Spleen (tissue), 11 donors: ENCODE measurements around the gene MED12L. TPM values are rescaled to one million over a fixed set of nuclear protein-coding genes. Genes with fewer than 3 reads are reported as not detected.

ENCODE experiments used
- DNase-seq: peaks from one replicate; pipeline ENCODE4 v3.0.0-alpha.2; 2020
- H3K27ac ChIP-seq, 8 donors: fragments of 200-600 bp; sonication (generic) in 7 of 8; 1 replicate in 4 of 8; 2 replicates in 4 of 8; pipeline versions ENCODE4 v1.5.0 to v1.8.0; 2016 to 2021; ENCODE audit warnings: inconsistent platforms in 4 of 8, mild to moderate bottlenecking in 4 of 8, moderate library complexity in 1 of 8
- H3K27me3 ChIP-seq, 7 donors: fragments of 200-600 bp; sonication (generic) in 6 of 7; replicated peaks in 1 of 7; 1 replicate in 4 of 7; 2 replicates in 3 of 7; pipeline versions ENCODE4 v1.5.0 to v1.8.0; 2016 to 2021; ENCODE audit warnings: inconsistent platforms in 3 of 7, mild to moderate bottlenecking in 1 of 7
- H3K36me3 ChIP-seq, 6 donors: fragments of 200-600 bp; sonication (generic) in 5 of 6; 1 replicate in 4 of 6; 2 replicates in 2 of 6; pipeline versions ENCODE4 v1.5.0 to v1.8.0; 2016 to 2021; ENCODE audit warnings: inconsistent platforms in 2 of 6
- H3K4me1 ChIP-seq, 6 donors: fragments of 200-600 bp; sonication (generic) in 5 of 6; 1 replicate in 3 of 6; 2 replicates in 3 of 6; pipeline versions ENCODE4 v1.5.0 to v1.8.0; 2016 to 2021; ENCODE audit warnings: inconsistent platforms in 3 of 6
- H3K4me3 ChIP-seq, 8 donors: fragments of 200-600 bp; sonication (generic) in 7 of 8; 1 replicate in 4 of 8; 2 replicates in 4 of 8; pipeline versions ENCODE4 v1.5.0 to v1.8.0; 2016 to 2021; ENCODE audit warnings: inconsistent platforms in 4 of 8, mild to moderate bottlenecking in 4 of 8, moderate library complexity in 2 of 8
- H3K9me3 ChIP-seq, 8 donors: fragments of 200-600 bp; sonication (generic) in 7 of 8; 1 replicate in 4 of 8; 2 replicates in 4 of 8; pipeline versions ENCODE4 v1.5.0 to v1.8.0; 2016 to 2021; ENCODE audit warnings: inconsistent platforms in 4 of 8
- POLR2A ChIP-seq, 3 donors: fragments of 450-650 bp; IDR thresholded peaks; one replicate each; pipeline ENCODE4 v1.5.1; 2017; ENCODE audit warnings: antibody characterized with exemption in 3 of 3, mild to moderate bottlenecking in 1 of 3
- POLR2AphosphoS5 ChIP-seq, 3 donors: sonication (generic); formaldehyde crosslinking; IDR thresholded peaks; one replicate each; pipeline ENCODE4 v1.5.1; 2017; ENCODE audit warnings: antibody characterized with exemption in 3 of 3
- WGBS, 5 donors: extraction: QIAGEN DNeasy Blood & Tissue Kit in 3 of 5; methylation state at CpG; one replicate each; pipeline versions ENCODE4 v1.1.5 to v1.1.7; 2013 to 2018; 5-methylcytosine and 5-hydroxymethylcytosine counted together
- intact Hi-C: fragments of 100-400 bp; cut with DNase I; formaldehyde crosslinking; loops from one replicate; pipeline ENCODE4 v1.15.0; 2023; ENCODE audit warnings: low total_unique reads
- polyA plus RNA-seq, 3 donors: library from polyadenylated mRNA; stranded (reverse); fragments of 200-250 nt; gene quantifications; one replicate each; pipeline ENCODE4 v1.2.1, GENCODE V29; 2013
- total RNA-seq, 7 donors: library from RNA; depleted of rRNA in 3 of 7; stranded (reverse); fragments of >200 nt in 3 of 7; fragmentation: NEBNext Ultra II Directional in 4 of 7; extraction: Animal tissue kit (Norgen Biotek cat#: 25700) in 4 of 7; gene quantifications; one replicate each; pipeline versions ENCODE4 v1.1.0 to v1.2.1, GENCODE V29; 2016 to 2021
- TF ChIP-seq, protein P1 (sequence below), 11 experiments: fragments of 200-600 bp in 7 of 11; fragments of 450-650 bp in 4 of 11; sonication (generic) in 4 of 11; IDR thresholded peaks in 8 of 11; conservative IDR thresholded peaks in 3 of 11; 1 replicate in 7 of 11; 2 replicates in 4 of 11; pipeline versions ENCODE4 v1.4.0 to v1.8.0; 2016 to 2021; ENCODE audit warnings: antibody characterized with exemption in 11 of 11, inconsistent platforms in 4 of 11, mild to moderate bottlenecking in 1 of 11
- donor health status: healthy with polysubstance abuse.
- donor health status: DM: no; HTN: no; CAD: no; lungs with moderate emphysema.
- donor health status: DM: no; HTN: no; CAD: no.
- donor health status: Bipolar disorder and iron deficiency.
- donor health status: healthy.
- donor health status: DM: no; HTN: no; CAD: no.
- donor health status: DM: yes; HTN: yes; CAD: no.

MED12L gene
- total and polyA plus RNA-seq, 10 donors: 0.02 to 4.5 (median 1.5) TPM

DNA sequence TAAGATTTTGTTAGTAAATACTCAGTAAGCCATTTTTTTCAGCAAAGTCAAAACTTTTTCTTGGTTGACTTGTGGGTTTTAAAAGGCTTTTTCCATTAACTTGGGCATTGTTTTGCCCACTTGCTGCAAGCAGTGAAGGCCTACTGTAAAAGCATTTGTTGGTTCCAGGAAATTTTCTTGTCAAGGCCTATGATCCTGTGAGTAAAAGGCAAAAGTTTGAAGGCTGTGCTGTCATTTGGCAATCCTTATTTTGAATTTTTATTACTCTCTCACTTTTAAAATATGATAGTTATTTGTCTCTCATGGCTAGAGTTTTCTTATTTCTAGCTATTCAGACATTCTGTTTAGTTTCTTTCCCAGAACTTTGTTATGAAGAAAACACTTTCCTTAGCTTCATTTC is 286.1 kb downstream of the MED12L start:
- no peaks in the 10 kb centered on the region for H3K36me3 ChIP-seq
- H3K4me3 ChIP-seq: no peak overlapping the region
- no peaks in the 10 kb centered on the region for H3K4me1 ChIP-seq
- no peaks in the 10 kb centered on the region for H3K9me3 ChIP-seq
- TF ChIP-seq POLR2AphosphoS5 (IDR thresholded peaks at IDR 0.05): no peak
- TF ChIP-seq, protein P1, sequence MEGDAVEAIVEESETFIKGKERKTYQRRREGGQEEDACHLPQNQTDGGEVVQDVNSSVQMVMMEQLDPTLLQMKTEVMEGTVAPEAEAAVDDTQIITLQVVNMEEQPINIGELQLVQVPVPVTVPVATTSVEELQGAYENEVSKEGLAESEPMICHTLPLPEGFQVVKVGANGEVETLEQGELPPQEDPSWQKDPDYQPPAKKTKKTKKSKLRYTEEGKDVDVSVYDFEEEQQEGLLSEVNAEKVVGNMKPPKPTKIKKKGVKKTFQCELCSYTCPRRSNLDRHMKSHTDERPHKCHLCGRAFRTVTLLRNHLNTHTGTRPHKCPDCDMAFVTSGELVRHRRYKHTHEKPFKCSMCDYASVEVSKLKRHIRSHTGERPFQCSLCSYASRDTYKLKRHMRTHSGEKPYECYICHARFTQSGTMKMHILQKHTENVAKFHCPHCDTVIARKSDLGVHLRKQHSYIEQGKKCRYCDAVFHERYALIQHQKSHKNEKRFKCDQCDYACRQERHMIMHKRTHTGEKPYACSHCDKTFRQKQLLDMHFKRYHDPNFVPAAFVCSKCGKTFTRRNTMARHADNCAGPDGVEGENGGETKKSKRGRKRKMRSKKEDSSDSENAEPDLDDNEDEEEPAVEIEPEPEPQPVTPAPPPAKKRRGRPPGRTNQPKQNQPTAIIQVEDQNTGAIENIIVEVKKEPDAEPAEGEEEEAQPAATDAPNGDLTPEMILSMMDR (IDR thresholded peaks at IDR 0.05 in 8 of 11, conservative IDR thresholded peaks at IDR 0.05 in 3 of 11): no peak
- TF ChIP-seq POLR2A (IDR thresholded peaks at IDR 0.05): no peak
- intact Hi-C loops: no loop called here
- DNase-seq: no peak
- no peaks in the 10 kb centered on the region for H3K27me3 ChIP-seq
- H3K27ac ChIP-seq: no peak overlapping the region

DNA sequence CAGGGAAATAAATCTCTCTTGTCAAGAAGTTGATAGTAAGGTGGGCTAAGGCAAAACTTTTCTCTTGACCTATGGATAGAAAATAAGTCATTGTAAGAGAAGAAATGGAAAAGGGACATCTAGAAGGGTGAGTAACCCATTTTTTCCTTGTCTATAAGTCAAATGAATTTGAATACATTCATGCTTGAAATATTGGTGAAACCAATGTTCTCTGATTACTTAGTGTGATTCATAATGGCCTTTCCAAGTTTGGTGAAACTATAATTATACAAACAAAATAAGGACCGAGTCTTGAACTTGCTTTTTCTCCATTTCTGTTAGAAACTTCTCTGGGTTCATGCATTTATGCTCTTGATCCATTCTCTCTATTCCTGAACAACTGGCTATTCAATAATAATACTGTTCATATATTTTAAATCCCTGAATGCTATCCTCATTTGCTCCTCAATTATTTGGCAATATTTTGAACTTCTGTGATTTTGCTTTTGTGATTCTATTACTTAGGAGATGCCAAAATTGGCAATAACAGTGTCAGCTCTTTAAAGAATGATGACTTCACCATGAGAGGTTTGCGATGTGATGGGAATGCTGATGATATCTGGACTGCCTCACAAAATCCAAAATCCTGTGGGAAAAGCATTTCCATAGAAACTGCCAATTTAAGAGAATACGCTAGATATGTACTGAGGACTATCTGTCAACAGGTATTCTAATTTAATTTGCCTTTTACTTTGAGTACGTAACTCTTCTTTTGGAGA is 286.8 kb downstream of the MED12L start:
- Histone ChIP-seq H3K4me1 (no peaks in the 10 kb centered on the region), H3K27me3 (no peaks in the 10 kb centered on the region), H3K4me3 (no peak overlapping the region), H3K36me3 (no peaks in the 10 kb centered on the region), H3K9me3 (no peaks in the 10 kb centered on the region), H3K27ac (no peak overlapping the region)
- TF ChIP-seq POLR2A (IDR thresholded peaks at IDR 0.05) (no peak), POLR2AphosphoS5 (IDR thresholded peaks at IDR 0.05) (no peak)
- TF ChIP-seq, protein P1 (IDR thresholded peaks at IDR 0.05 in 8 of 11, conservative IDR thresholded peaks at IDR 0.05 in 3 of 11): no peak
- DNase-seq: no peak
- 82 to 96% (median 90%) methylated on average over 4 of the region's 4 CpGs for WGBS, 5 donors
- intact Hi-C loops: no loop called here

DNA sequence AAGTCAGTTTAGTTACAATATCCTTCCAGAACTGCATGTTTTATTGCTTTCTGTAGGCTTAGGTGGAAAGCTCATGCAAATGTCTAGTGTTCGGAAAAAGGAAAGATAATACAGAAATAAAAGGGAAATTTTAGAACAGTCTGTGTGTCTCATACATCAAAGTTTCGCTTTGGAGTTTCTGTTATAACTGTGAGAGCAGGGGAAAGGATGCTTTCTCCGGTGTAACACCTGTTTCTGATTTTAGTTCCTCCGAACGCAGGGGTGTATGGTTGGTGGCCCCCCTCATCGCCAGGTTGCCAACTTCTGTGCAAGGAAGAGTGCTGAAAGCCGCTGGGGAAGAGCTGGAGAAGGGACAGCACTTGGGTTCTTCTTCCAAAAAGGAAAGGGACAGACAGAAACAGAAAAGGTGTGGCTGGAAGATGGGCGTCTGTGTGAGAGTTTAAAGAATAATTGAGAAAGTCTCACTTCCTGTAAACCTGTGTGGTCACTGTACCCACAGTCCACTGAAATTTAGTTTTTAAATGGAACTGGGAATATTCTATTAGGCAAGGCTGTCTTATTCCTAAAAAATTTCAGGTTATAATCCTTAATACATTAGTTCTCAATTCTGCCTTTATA is 292.4 kb downstream of the MED12L start:
- Histone ChIP-seq H3K27ac (no peak overlapping the region), H3K27me3 (no peaks in the 10 kb centered on the region), H3K9me3 (no peaks in the 10 kb centered on the region), H3K4me3 (no peak overlapping the region), H3K4me1 (peaks cover 0 to 21% (median 9%) of the 10 kb centered on the region in 6 donors), H3K36me3 (no peaks in the 10 kb centered on the region)
- TF ChIP-seq POLR2AphosphoS5 (IDR thresholded peaks at IDR 0.05) (no peak), POLR2A (IDR thresholded peaks at IDR 0.05) (no peak)
- TF ChIP-seq, protein P1 (IDR thresholded peaks at IDR 0.05 in 8 of 11, conservative IDR thresholded peaks at IDR 0.05 in 3 of 11): no peak
- WGBS, 5 donors: 72 to 81% (median 76%) methylated on average over 8 of the region's 8 CpGs
- intact Hi-C loops: no loop called here
- no peak for DNase-seq

DNA sequence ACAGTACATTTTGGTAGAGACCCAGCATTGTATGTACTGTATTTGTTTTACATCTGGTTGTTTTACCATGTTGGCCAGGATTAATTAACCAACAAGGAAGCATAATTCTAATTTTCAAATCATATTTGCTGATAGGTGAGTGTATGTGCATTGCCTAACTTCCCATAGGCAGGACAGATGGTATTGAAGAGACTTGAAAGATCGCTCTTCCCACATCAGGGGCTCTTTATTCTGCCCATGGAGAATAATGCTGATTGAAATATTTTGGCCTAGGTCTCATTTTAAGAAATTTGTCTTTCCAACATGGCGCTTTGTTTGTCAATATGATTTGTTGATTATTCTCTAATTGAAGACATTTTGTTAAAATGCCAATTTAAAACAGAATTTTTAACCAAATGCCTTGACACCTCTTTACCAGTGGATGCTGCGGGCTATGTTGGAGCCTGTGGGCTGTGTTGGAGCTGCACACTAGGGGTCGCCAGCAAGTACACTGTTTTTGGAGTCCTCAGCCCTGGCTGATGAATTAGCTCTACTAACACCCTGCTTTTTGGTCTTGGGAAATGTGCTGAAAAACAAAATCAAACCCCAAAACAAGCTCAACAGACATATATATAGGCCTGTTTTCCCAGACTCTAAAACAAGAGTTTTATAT is 293.7 kb downstream of the MED12L start:
- Histone ChIP-seq H3K27me3 (no peaks in the 10 kb centered on the region), H3K36me3 (no peaks in the 10 kb centered on the region), H3K4me3 (no peak overlapping the region), H3K9me3 (no peaks in the 10 kb centered on the region), H3K27ac (no peak overlapping the region), H3K4me1 (peaks cover 0 to 34% (median 20%) of the 10 kb centered on the region in 6 donors)
- intact Hi-C loops: no loop called here
- no peak for DNase-seq
- 70 to 75% (median 74%) methylated on average over 4 of the region's 4 CpGs for WGBS, 5 donors
- TF ChIP-seq, protein P1 (IDR thresholded peaks at IDR 0.05 in 8 of 11, conservative IDR thresholded peaks at IDR 0.05 in 3 of 11): peak in 6 of 11 experiments; percentile 9 to 51 (median 44)
- no peak for TF ChIP-seq POLR2AphosphoS5 (IDR thresholded peaks at IDR 0.05)
